Dermis microvascular lymphatic vessel endothelial cell (primary cell): ENCODE data around the gene ATE1. TPM values are rescaled to one million over a fixed set of nuclear protein-coding genes. Genes with fewer than 3 reads are reported as not detected.

Source experiments
- DNase-seq, 2 donors: peaks; one replicate each; pipeline versions ENCODE4 v3.0.0 to v3.0.0-alpha.2; 2010; ENCODE audit warnings: low read depth in 2 of 2
- total RNA-seq: library from RNA; depleted of rRNA; stranded (reverse); fragments of >200 nt; gene quantifications from 2 replicates; pipeline ENCODE4 v1.2.1, GENCODE V29; 2014

ATE1 gene
- total RNA-seq, 1 donor from 2014 or later: 31.1 TPM

DNA sequence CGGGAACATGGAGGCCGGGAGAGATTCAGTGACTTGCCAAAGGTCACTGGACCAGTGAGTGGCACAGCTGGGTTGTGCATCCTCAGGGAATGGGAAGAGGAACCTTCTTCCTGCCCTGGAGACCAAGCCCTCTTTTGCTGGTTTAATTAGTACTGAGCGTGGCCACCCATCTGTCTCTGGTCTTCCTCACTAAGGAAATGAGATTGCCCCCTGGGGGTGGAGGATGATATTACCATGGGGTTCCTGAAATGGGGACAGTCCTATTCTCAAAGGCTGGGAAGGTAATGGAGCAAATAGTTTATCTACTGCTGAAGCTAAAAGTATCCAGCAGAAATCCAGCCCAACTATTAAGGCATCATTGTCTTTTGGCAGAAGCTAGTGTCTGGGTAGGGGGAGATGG, 231.0 kb downstream of the ATE1 start:
- peak in 1 of 2 donors; percentile 6 for DNase-seq

- no peak for DNase-seq
Measured at GRCh38 chr10:121695731-121696464, 231.9 kb downstream of the ATE1 start.

- DNase-seq: no peak
Measured at GRCh38 chr10:121694966-121695643, 232.7 kb downstream of the ATE1 start.

DNA sequence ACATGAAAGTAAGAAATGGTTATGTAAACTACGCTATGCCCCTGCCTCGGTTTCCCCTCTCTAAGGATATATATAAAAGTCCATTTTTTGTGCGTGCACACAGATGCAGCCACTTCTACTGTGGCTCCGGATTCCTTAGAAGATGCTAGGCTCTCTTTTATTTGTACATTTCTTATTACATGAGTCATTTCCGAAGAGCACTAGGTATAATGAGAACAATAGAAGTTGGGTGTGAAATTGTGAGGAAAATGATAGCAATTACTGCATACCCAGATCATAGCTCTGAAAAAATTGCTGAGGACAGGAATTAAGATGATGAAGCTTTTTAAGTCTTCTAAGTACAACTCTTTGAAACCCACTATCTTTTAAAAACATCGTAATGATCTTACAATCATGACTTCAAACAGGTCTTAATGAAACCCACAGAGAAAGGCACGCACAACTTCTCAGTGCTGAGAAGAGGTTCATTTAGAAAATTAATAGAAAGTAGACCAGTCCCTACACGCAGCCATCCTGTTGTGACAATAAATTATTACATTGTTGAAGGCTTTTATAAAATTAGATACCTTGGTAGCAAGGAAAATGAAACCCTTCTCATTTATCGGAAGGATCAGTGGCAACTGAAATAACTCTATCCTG, 233.4 kb downstream of the ATE1 start:
- DNase-seq: no peak

DNA sequence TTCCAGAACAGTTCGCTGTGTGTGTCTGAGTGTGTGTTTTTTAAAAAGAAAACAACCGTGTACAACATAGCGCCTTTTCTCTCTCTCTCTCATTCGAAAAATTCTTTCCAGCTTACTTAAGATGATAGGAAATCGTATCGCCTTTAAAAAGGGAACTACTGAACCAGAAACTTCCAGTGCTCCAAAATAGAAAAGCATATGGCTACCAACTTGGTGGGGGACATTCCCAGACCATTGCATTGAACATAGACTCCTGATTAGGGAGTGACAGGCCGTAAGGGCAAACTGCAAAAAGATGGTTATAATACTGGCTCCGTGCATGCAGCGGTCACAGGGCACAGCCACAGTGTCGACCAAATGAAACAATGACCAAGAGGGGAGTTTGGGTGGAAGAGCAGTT, 235.2 kb downstream of the ATE1 start:
- no peak for DNase-seq

DNA sequence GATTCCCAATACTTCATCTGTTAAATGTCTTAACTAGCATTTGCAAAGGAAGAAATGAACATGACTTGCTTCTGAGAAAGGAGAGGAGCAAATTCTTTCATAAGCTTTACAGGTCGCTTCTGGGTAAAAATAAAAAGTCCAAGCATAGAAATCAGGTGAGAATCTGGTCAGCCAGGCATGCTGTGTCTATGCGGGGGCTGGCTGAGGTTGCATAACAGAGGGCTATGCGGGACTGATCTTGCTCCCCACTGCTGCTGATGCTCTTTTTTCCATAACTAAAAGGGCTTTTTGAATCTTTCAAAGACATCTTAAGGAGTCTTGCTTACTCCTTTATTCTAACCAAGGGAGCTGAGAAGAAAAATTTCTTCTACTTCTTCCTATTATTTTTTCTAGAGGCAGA, 236.9 kb downstream of the ATE1 start:
- no peak for DNase-seq

Other genes starting within 250 kb of the ATE1 start
- gene NSMCE4A, start 47.2 kb upstream of the ATE1 start, total RNA-seq: 39.8 and 44.3 TPM in 2 replicates
- 3.4 and 3.7 TPM in 2 replicates for gene TACC2, start 61.1 kb upstream of the ATE1 start, total RNA-seq